Renal cortex interstitium (tissue), 11 donors: ENCODE data around the gene CD151. TPM values are rescaled to one million over a fixed set of nuclear protein-coding genes. Genes with fewer than 3 reads are reported as not detected.

Source experiments
- DNase-seq, 11 donors: peaks; one replicate each; pipeline ENCODE4 v3.0.0-alpha.2; 2013; ENCODE audit warnings: low read depth in 9 of 11, low spot score in 4 of 11; ENCODE audit errors: extremely low read depth in 1 of 11
- polyA plus RNA-seq, 3 donors: library from polyadenylated mRNA; unstranded; fragments of 120-200 nt; gene quantifications; one replicate each; pipeline ENCODE4 v1.2.1, GENCODE V29; 2013; ENCODE audit not compliant: insufficient read length in 3 of 3

CD151 gene
- polyA plus RNA-seq, 3 donors = 140 to 214 (median 206) TPM

DNA sequence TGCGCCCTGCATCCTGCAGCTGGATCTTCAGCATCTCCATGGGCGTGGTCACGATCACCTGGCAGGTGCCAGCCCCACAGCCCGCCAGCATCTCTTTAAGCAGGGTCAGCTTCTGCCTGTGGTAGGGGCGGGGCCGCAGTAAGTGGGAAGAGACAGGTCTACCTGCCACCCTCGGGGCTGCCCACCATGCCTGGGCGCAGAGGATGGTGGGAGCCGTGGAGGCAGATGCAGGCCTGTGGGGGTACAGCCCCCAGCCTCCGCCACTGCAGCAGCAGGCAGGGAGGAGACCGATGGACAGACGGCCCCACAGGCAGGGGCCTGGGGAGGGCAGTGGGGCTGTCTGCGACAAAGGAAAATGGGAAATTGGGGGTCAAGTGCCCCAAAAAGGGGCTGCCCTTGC is 39.9 kb upstream of the CD151 start:
- DNase-seq = no peak

DNA sequence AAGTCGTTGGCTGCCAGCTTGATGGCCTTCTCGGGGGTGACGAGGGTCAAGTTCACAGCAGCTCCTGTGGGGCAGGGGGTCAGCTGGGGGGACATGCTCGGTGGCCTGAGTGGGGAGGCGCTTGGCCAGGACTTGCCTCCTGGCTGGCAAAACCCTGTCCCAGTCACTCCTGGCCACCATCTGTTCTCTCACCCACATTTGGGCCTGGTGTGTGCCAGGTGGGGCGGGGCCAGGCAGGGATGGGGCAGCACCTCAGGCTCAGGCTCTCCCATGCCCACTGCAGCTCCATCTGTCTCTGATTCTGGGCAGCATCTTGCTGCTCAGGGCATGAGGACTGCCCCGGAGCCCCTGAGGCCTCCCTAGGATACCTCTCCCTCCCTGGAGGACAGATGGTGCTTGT is 39.2 kb upstream of the CD151 start:
- DNase-seq = no peak

DNA sequence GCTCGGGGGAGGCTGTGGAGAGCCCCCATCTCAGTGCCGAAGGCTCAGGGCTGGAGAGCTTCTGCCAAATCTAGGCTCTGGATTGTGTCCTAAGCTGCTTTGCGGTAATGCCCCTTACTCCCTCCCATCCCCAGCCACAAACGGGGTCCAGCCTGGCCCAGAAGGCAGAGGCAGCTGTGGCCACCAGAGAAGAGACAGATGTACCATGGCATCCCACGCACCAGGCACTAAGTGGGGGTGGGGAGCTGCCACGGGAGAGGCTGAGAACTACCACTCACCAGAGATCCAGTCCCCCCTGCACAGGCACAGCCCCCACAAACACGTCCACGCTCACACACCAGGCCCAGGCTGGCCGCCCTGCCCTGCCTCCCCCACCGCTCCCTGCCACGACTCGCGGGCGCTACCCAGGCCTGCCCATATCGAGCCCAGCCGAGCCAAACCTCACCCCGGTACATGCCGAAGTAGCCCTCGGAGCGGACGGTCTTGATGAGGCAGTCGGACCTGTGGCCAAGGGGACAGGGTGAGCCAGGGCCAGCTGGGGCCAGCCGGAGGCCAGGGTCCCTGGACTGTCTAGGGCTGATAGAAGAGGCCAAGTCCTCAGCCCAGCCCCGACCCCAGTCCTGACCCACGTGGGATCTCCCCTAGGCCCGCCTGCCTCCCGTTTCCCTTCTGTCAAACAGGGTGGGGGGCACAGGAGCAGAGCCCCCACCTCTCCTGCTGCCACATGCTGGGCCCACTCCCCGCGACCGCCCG is 38.6 kb upstream of the CD151 start:
- DNase-seq = no peak

DNA sequence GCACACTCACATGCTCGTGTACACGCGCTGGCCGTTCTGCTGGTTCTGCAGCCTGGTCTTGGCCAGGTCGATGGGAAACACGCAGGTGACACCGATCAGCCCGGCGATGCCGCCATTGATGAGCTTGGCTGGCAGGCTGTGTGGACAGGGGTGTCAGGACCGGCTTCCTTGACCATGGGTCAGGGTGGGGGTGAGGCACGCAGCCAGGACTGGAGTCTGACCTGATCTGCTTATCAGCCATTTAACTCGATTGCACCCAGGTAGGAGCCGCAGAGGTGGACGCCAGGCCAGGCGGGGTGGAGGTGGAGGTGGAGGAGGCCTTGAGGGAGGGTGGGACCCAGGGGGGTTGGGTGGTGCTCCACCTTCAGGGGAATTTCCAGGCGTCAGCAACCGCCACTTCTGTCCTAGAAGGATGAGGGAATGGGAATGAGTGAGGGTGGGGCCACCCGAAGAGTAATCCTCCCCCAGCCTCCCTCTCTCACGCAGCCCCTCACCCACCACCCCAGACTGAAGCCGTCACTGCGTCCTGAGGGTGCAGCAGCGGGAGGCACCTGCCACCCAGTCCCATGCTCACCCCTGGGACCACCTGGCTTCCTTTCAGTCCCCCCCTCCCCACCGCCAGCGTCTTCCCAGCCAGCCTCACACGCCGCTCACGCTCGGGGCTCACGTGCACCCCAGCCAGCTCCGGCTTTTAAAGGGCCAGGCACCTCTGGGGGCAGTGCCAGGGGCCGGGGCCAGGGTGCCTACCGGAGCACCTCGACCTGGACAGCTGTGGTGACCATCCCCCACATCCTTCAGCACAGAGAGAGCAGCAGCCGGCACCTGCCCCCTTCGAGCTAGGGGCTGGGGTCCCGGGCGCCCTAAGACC is 37.8 kb upstream of the CD151 start:
- DNase-seq = no peak

GRCh38 chr11:795634-796564 is 36.9 kb upstream of the CD151 start:
- peak in 2 of 11 donors; percentile 27 to 55 for DNase-seq

GRCh38 chr11:796565-797295 is 36.0 kb upstream of the CD151 start:
- DNase-seq = no peak

DNA sequence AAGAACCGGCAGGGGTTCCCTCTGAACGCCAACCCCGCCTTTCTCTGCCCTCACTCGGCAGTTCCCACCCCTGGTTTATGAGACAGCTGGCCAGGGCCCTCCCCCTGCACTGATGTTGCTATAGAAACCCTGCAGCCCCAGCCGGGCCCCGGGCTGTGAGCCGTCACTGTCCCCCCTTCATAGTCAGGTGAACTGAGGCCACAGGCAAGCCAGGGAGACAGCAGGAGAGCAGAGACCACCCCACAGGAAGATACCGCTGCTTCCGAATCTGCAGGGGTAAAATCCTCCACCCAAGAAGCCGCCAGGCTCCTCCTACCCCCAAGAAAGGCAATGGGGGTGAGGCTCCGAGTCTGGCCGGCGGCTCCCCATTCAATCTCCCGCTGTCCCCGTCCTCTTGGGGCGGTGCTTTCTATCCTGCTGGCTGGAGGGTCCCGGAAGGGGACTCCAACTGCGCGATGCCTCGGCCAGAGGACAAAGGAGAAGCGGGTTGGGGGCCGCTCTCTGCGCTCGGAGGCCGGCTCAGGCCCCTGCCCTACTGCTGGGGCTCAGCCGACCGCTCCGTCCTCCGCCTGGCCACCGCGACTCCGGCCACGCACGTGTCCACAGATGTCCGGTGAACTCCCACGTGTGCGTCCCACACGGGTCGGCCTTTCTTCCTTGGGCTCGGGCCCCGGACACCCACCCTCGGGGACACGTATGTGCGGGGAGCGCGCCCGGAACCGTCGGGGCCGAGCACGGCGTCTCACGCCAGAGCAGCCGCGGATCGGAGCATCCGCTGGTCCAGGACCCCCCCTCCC is 35.3 kb upstream of the CD151 start:
- peak in 5 of 11 donors; percentile 67 to 79 (median 79) for DNase-seq

- DNase-seq = peak in 6 of 11 donors; percentile 63 to 79 (median 77)
Measured at GRCh38 chr11:798093-798713, 34.5 kb upstream of the CD151 start, which contains the start of gene SLC25A22. Gene SLC25A22 (minus strand): TSS chr11:798281. CDS start chr11:795006, 3,275 bp downstream.

- DNase-seq = no peak
Measured at GRCh38 chr11:799641-800316, 33.0 kb upstream of the CD151 start.

DNA sequence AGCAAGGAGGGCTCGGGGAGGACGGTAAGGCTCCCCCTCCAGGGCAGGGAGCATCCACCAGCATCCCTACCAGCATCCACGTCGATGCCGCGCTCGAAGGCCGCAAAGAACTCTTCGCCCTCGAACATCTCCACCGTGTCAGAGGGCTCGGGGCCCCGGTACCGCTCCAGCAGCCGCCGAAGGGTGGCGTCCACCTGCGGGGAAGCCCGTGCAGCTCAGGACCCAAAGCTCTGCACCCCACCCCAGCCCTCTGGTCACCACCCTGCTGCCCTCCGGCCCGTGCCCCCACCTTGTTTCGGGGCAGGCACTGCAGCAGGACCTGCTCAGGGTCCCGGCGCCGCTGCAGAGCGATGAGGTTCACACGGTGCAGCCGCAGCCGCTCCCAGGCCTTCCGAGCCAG is 32.3 kb upstream of the CD151 start:
- no peak for DNase-seq

DNA sequence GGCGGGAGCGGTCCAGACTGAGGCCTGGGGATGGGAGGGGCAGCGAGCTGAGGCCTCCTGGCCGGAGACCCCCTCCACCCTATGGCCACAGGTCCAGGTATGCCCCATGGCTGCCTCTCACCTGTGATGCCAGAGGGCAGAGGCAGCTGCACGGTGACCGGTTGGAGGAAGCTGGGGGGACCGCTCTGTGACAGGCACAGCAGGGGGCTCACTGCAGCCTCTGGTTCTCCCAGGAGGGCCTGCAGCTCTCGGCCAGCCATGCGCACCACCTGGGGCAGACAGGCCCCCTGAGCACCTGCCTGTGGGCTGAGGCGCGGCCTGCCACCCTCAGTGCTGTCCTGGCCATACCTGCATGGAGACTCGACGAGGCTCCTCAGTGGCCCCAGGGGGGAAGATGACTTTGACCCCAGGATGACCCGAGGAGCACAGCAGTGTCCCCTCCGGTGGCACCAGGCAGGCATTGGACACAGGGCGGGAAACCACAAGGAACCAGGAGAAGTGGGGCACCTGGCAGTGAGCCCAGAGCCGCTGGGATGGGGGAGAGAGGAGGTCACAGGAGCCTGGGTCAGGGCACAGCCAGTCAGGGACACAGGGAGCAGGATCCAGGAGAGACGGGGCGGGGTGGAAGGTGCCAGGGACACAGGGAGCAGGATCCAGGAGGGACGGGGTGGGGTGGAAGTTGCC is 31.5 kb upstream of the CD151 start:
- no peak for DNase-seq

DNA sequence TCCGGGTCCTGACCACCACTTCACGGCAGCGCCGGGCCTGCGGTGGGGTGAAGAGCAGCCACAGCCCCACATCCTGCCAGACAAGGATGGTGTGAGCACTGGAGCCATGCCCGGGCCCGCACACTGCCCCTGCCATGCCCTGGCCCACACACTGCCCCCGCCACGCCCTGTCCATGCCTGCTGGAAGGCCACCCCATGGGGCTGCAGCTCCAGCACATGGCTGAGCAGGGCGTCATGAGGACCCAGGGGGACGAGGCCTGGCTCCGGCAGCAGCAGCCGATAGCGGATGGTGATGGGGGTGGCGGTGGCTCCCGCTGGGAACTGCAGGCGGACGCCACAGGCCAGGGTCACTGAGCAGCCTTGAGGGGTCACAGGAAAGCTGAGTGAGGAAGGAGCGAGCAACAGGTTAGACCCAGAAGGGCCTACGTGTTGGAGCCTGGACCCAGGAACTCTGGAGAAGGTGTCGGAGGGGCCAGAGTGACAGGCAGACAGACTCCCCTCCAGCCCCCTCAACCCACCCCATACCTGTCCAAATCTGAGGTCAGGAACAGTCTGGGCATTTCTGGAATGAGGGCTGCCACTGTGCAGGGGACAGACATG is 30.6 kb upstream of the CD151 start:
- no peak for DNase-seq

GRCh38 chr11:802693-803466 is 29.9 kb upstream of the CD151 start:
- no peak for DNase-seq

DNA sequence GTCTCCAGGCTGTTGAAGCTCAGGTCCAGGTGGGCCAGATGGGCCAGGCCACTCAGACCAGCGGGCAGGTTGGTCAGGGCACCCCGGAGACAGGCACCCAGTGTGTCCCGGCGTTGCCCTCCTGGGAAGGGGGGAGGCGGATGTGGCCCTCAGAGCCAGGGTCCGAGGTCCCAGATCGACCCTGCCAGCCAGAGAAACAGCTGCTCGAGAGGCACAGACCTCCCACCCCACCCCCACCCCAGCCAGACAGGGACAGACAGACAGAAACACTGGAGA is 29.3 kb upstream of the CD151 start:
- no peak for DNase-seq
